Common myeloid progenitor, CD34-positive (primary cell): Measurements from ENCODE around the gene GADD45GIP1.

Source experiments
- CTCF ChIA-PET: fragments of 350-600 bp; sonication (Branson Sonifier 250); formaldehyde crosslinking; loops from one replicate; lab custom pipeline; 2021; ENCODE audit warnings: antibody characterized with exemption; lab: Charles Lee
- POLR2A ChIA-PET: fragments of 350-600 bp; sonication (Branson Sonifier 250); formaldehyde crosslinking; loops from one replicate; lab custom pipeline; 2021; ENCODE audit warnings: antibody characterized with exemption; lab: Charles Lee
- DNase-seq, 3 donors: peaks; one replicate each; pipeline versions ENCODE4 v3.0.0 to v3.0.0-alpha.2; 2013
- H3K27ac ChIP-seq, 2 experiments: 1 replicate in 1 of 2; 2 replicates in 1 of 2; pipeline ENCODE4 v1.7.0; 2013; ENCODE audit warnings: inconsistent platforms in 2 of 2, low read length in 2 of 2, mild to moderate bottlenecking in 2 of 2, low read depth in 1 of 2, moderate library complexity in 1 of 2; ENCODE audit not compliant: severe bottlenecking in 2 of 2, insufficient read depth in 1 of 2, poor library complexity in 1 of 2
- H3K27me3 ChIP-seq, 5 experiments: replicated peaks in 2 of 5; 1 replicate in 3 of 5; 2 replicates in 2 of 5; pipeline versions ENCODE4 v1.6.1 to v1.7.0; 2013; ENCODE audit warnings: low read length in 4 of 5, mild to moderate bottlenecking in 2 of 5, moderate library complexity in 2 of 5, inconsistent platforms in 1 of 5; ENCODE audit not compliant: insufficient read depth in 5 of 5, control insufficient read depth in 4 of 5
- H3K36me3 ChIP-seq, 4 experiments: 1 replicate in 2 of 4; 2 replicates in 2 of 4; pipeline versions ENCODE4 v1.6.1 to v1.7.0; 2013; ENCODE audit warnings: low read length in 3 of 4, control low read depth in 1 of 4, mild to moderate bottlenecking in 1 of 4; ENCODE audit not compliant: control insufficient read depth in 4 of 4, insufficient read depth in 4 of 4
- H3K4me1 ChIP-seq, 4 experiments: 1 replicate in 3 of 4; 2 replicates in 1 of 4; pipeline versions ENCODE4 v1.6.1 to v1.7.1; 2013; ENCODE audit warnings: low read length in 3 of 4, mild to moderate bottlenecking in 3 of 4, control low read depth in 1 of 4, inconsistent platforms in 1 of 4, moderate library complexity in 1 of 4; ENCODE audit not compliant: control insufficient read depth in 4 of 4, insufficient read depth in 4 of 4; ENCODE audit errors: control extremely low read depth in 1 of 4
- H3K4me3 ChIP-seq, 7 experiments: 1 replicate in 4 of 7; 2 replicates in 3 of 7; pipeline versions ENCODE4 v1.5.1 to v1.7.0; 2013; ENCODE audit warnings: mild to moderate bottlenecking in 7 of 7, low read length in 6 of 7, moderate library complexity in 6 of 7, inconsistent platforms in 2 of 7, low read depth in 2 of 7, control low read depth in 1 of 7; ENCODE audit not compliant: insufficient read depth in 4 of 7, control insufficient read depth in 1 of 7; ENCODE audit errors: extremely low read depth in 1 of 7
- H3K9me3 ChIP-seq, 5 experiments: 1 replicate in 4 of 5; 2 replicates in 1 of 5; pipeline versions ENCODE4 v1.6.1 to v1.7.1; 2013; ENCODE audit warnings: low read length in 4 of 5, mild to moderate bottlenecking in 2 of 5, inconsistent platforms in 1 of 5, low read depth in 1 of 5, moderate library complexity in 1 of 5; ENCODE audit not compliant: control insufficient read depth in 4 of 5, insufficient read depth in 2 of 5; ENCODE audit errors: control extremely low read depth in 1 of 5
- WGBS: methylation state at CpG from one replicate; pipeline ENCODE4 v1.1.5; 2013; ENCODE audit not compliant: insufficient coverage; 5-methylcytosine and 5-hydroxymethylcytosine counted together

The GADD45GIP1 gene

GRCh38 chr19:12975221-12975741, 18.3 kb upstream of the GADD45GIP1 start:
- POLR2A ChIA-PET = no interaction called here

DNA sequence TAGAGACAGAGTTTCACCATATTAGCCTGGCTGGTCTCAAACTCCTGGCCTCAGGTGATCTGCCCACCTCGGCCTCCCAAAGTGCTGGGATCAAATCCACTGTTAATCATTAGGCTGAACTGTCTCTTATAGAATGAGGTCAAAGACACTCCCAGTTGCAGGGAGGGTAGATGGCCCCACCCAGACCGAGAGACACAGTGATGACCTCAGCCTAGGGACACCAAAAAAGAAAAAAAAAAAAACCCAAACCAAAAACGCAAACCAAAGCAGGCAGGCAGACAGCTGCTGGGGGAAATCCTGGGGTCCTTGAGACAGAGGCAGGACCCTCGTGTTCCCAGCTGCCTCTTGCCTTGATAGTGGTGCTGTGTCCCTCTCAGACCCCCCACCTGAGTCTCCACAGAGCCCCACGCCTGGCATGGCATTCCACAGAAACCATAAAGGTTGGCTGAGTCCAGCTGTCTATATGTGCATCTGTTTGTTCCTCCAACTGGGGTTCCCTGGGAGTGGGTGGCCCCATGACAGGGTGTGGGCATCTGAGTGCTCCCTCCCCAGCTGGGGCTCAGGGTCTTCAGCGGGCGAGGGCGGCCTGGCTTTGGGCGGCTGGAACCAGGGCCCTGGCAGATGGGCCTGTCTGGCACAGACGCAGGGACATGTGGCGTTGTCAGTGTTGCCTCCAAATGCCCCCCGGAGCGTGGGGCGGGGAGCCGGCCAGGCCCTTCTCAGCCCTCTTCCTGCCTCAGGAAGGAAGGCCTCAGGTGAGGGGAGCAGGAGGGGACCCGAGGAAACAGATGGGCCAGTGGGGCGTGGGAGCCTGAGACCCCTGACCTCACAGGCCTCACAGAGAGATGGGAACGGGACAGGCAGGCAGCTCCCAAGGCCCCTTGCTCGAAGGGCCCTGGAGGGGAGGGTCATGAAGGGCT, 17.5 kb upstream of the GADD45GIP1 start:
- POLR2A ChIA-PET = interaction anchor here (0.5 to 0.6 kb wide), 2 partner anchors 14 to 103 kb away, joined by 3 to 5 read pairs; no protein-coding TSS in a partner anchor
- H3K27me3 ChIP-seq = no peaks in the 10 kb centered on the region
- CTCF ChIA-PET = interaction anchor here (0.7 to 10.6 kb wide), 6 partner anchors 8 to 118 kb away, joined by 3 to 154 read pairs (median 4); no protein-coding TSS in a partner anchor
- no peak overlapping the region for H3K4me3 ChIP-seq
- H3K36me3 ChIP-seq = no peaks in the 10 kb centered on the region
- peaks cover 0 to 14% (median 10%) of the 10 kb centered on the region in 4 experiments for H3K4me1 ChIP-seq
- DNase-seq = no peak
- H3K9me3 ChIP-seq = no peaks in the 10 kb centered on the region
- WGBS = 57% methylated on average over 14 of the region's 19 CpGs
- H3K27ac ChIP-seq = no peak overlapping the region

More at GRCh38 chr19:12975221-12975741, 18.3 kb upstream of the GADD45GIP1 start:
- H3K27ac ChIP-seq = no peak overlapping the region
- no peaks in the 10 kb centered on the region for H3K27me3 ChIP-seq
- CTCF ChIA-PET = interaction anchor here (0.6 to 10.6 kb wide), 12 partner anchors 9 to 177 kb away, joined by 3 to 154 read pairs (median 6); no protein-coding TSS in a partner anchor
- WGBS = 89% methylated on average over 8 of the region's 17 CpGs
- no peak for DNase-seq
- H3K4me3 ChIP-seq = no peak overlapping the region
- peaks cover 0 to 11% (median 10%) of the 10 kb centered on the region in 4 experiments for H3K4me1 ChIP-seq
- no peaks in the 10 kb centered on the region for H3K36me3 ChIP-seq
- H3K9me3 ChIP-seq = no peaks in the 10 kb centered on the region

- ChIA-PET CTCF (interaction anchor here (0.6 to 10.6 kb wide), 5 partner anchors 7 to 757 kb away, joined by 3 to 154 read pairs (median 4); no protein-coding TSS in a partner anchor), POLR2A (no interaction called here)
- no peak overlapping the region for H3K27ac ChIP-seq
- WGBS = 96% methylated on average over 16 of the region's 16 CpGs
- peaks cover 0 to 19% (median 10%) of the 10 kb centered on the region in 4 experiments for H3K4me1 ChIP-seq
- H3K4me3 ChIP-seq = no peak overlapping the region
- DNase-seq = no peak
- no peaks in the 10 kb centered on the region for H3K27me3 ChIP-seq
- no peaks in the 10 kb centered on the region for H3K9me3 ChIP-seq
- H3K36me3 ChIP-seq = no peaks in the 10 kb centered on the region
Measured at GRCh38 chr19:12973236-12973635, 16.2 kb upstream of the GADD45GIP1 start.

DNA sequence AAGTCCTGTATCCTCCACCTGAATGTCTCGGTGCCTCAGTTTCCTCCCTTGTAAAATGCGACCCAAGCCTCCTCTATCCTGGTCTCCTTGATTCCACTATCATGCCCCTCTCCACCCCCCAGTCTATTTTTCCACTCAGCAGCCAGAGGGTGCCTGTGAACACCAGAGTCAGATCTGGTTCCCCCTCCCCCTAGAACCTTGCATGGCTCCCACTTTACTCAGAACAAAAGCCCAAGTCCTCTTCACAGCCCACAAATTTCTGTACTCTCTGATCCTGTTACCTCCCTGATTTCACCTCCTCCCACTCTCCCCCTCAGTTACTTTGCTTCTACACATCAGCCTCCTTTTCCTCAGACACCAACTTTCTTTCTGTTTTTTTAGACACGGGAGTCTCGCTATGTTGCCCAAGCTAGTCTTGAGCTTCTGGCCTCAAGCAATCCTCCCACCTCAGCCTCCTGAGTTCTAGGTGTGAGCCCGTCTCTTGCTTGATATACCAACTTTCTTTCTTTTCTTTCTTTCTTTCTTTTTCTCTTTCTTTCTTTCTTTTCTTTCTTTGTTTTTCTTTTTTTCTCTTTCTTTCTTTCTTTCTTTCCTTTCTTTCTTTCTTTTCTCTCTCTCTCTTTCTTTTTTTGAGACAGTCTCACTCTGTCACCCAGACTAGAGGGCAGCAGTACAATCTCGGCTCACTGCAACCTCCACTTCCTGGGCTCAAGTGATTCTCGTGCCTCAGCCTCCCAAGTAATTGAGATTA, 13.2 kb upstream of the GADD45GIP1 start:
- 95% methylated on average over 7 of the region's 7 CpGs for WGBS

GRCh38 chr19:12969292-12969988, 12.4 kb upstream of the GADD45GIP1 start, which contains the start of gene DAND5:
DAND5 (plus strand) TSS chr19:12969576; CDS start chr19:12969661, 85 bp downstream.
- H3K4me3 ChIP-seq = no peak within 1 kb of the TSS
- no peaks in the 10 kb centered on the region for H3K36me3 ChIP-seq
- ChIA-PET CTCF (interaction anchor here (0.7 to 0.8 kb wide), 2 partner anchors 61 to 125 kb away, joined by 3 read pairs; no protein-coding TSS in a partner anchor), POLR2A (interaction anchor here (0.7 kb wide), 1 partner anchor 114 kb away, joined by 3 read pairs; no protein-coding TSS in a partner anchor)
- peaks cover 0 to 18% (median 7%) of the 10 kb centered on the region in 4 experiments for H3K4me1 ChIP-seq
- no peaks in the 10 kb centered on the region for H3K9me3 ChIP-seq
- no peak for DNase-seq
- 72% methylated on average over 14 of the region's 14 CpGs for WGBS
- no peak within 1 kb of the TSS for H3K27ac ChIP-seq
- H3K27me3 ChIP-seq = no peaks in the 10 kb centered on the region

More for the DNA sequence above, 13.2 kb upstream of the GADD45GIP1 start:
- peaks cover 0 to 23% (median 11%) of the 10 kb centered on the region in 4 experiments for H3K4me1 ChIP-seq
- H3K9me3 ChIP-seq = no peaks in the 10 kb centered on the region
- no peak overlapping the region for H3K4me3 ChIP-seq
- DNase-seq = no peak
- ChIA-PET CTCF (interaction anchor here (10.6 kb wide), 1 partner anchor 123 kb away, joined by 154 read pairs; no protein-coding TSS in a partner anchor), POLR2A (no interaction called here)
- no peak overlapping the region for H3K27ac ChIP-seq
- no peaks in the 10 kb centered on the region for H3K27me3 ChIP-seq
- H3K36me3 ChIP-seq = no peaks in the 10 kb centered on the region

DNA sequence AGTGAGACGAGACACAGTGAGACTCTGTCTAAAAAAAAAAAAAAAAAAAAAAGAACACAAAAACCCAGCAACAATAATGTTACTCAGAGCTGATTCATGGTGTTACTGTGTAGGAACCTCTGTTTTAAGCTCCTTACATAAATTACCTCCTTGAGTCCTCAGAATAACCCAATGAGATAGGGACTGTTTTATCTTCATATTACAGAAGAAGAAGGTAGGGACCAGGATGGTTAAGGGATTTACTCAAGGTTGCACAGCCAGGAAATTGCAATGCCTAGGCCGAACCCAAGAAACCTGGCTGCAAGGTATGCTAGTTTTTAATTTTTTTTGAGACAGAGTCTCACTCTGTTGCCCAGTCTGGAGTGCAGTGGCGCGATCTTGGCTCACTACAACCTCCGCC, 10.9 kb upstream of the GADD45GIP1 start:
- no peak overlapping the region for H3K4me3 ChIP-seq
- CTCF ChIA-PET = interaction anchor here (1.0 to 4.3 kb wide), 4 partner anchors 9 to 133 kb away, joined by 3 to 76 read pairs (median 4); no protein-coding TSS in a partner anchor
- H3K4me1 ChIP-seq = peaks cover 0 to 15% (median 6%) of the 10 kb centered on the region in 4 experiments
- no peaks in the 10 kb centered on the region for H3K27me3 ChIP-seq
- H3K36me3 ChIP-seq = no peaks in the 10 kb centered on the region
- no peak for DNase-seq
- no peak overlapping the region for H3K27ac ChIP-seq
- WGBS = 100% methylated on average over 3 of the region's 5 CpGs
- no peaks in the 10 kb centered on the region for H3K9me3 ChIP-seq
- POLR2A ChIA-PET = no interaction called here
